Myocyte (in vitro differentiated cells): ENCODE results near the gene LRRC10B. TPM values are rescaled to one million over a fixed set of nuclear protein-coding genes. Genes with fewer than 3 reads are reported as not detected.
A peak's percentile ranks its signal among the peaks of the same experiment; 100 is the strongest.

Experiments used
- DNase-seq: peaks from one replicate; pipeline ENCODE4 v3.0.0-alpha.2; 2012; ENCODE audit warnings: low read depth
- total RNA-seq: library from RNA; depleted of rRNA; stranded (reverse); fragments of >200 nt; gene quantifications from 2 replicates; pipeline ENCODE4 v1.2.3, GENCODE V29; 2014

The LRRC10B gene
- total RNA-seq, 1 donor from 2014 or later, result not detected

- no peak for DNase-seq
Observed at GRCh38 chr11:61486011-61486620, 22.4 kb upstream of the LRRC10B start.

- no peak for DNase-seq
Observed at GRCh38 chr11:61486779-61487178, 21.8 kb upstream of the LRRC10B start.

GRCh38 chr11:61487342-61488025, 21.1 kb upstream of the LRRC10B start:
- no peak for DNase-seq

- no peak for DNase-seq
Observed at GRCh38 chr11:61488651-61489291, 19.8 kb upstream of the LRRC10B start.

GRCh38 chr11:61489833-61490721, 18.5 kb upstream of the LRRC10B start:
- peak; percentile 71 for DNase-seq

GRCh38 chr11:61491736-61492395, 16.7 kb upstream of the LRRC10B start:
- peak; percentile 73 for DNase-seq

GRCh38 chr11:61494381-61494961, 14.1 kb upstream of the LRRC10B start:
- peak; percentile 98 for DNase-seq

GRCh38 chr11:61495801-61496601, 12.5 kb upstream of the LRRC10B start:
- DNase-seq, result peak; percentile 91

GRCh38 chr11:61496602-61497400, 11.7 kb upstream of the LRRC10B start:
- no peak for DNase-seq

GRCh38 chr11:61497473-61497872, 11.1 kb upstream of the LRRC10B start:
- DNase-seq, result no peak

GRCh38 chr11:61497876-61498275, 10.7 kb upstream of the LRRC10B start:
- DNase-seq, result no peak

GRCh38 chr11:61498767-61499341, 9.7 kb upstream of the LRRC10B start:
- no peak for DNase-seq

GRCh38 chr11:61499816-61500491, 8.6 kb upstream of the LRRC10B start:
- DNase-seq, result no peak

GRCh38 chr11:61502522-61502921, 6.0 kb upstream of the LRRC10B start:
- no peak for DNase-seq

GRCh38 chr11:61503135-61503770, 5.3 kb upstream of the LRRC10B start:
- no peak for DNase-seq

GRCh38 chr11:61505106-61505505, 3.4 kb upstream of the LRRC10B start:
- DNase-seq, result no peak

- no peak for DNase-seq
Observed at GRCh38 chr11:61505640-61506155, 2.9 kb upstream of the LRRC10B start.
